ENCODE measurements around the gene CEP19. TPM values are rescaled to one million over a fixed set of nuclear protein-coding genes. Genes with fewer than 3 reads are reported as not detected.

The CEP19 gene
- total and polyA plus RNA-seq, 2 of the 4 experiments (the other 2 are of a cell fraction), result 1.1 to 1.4 TPM

- intact Hi-C loops (cut with micrococcal nuclease), result no loop called here
- H3K18ac ChIP-seq (ENCODE audit: low read depth, low read length), result no peak overlapping the region
- H3K9me3 ChIP-seq (ENCODE audit: control insufficient read depth, insufficient read depth, low read length), result no peaks in the 10 kb centered on the region
- H3K56ac ChIP-seq (ENCODE audit: extremely low read depth, insufficient read depth, low read length), result no peak overlapping the region
- CTCF ChIA-PET, result interaction anchor here (1.2 kb wide), 1 partner anchor 82 kb away, joined by 3 read pairs; no protein-coding TSS in a partner anchor
- no peak overlapping the region for H2AFZ ChIP-seq (replicated peaks; ENCODE audit: low read length, poor library complexity)
- no peak overlapping the region for H2BK20ac ChIP-seq (ENCODE audit: low read depth, low read length)
- no peak overlapping the region for H2BK120ac ChIP-seq (ENCODE audit: low read depth, low read length)
- TF ChIP-seq RFX5 (IDR thresholded peaks at IDR 0.05; ENCODE audit: low read depth, low read length) (no peak), MAFK (IDR thresholded peaks at IDR 0.05; ENCODE audit: low read depth, low read length) (no peak), MAZ (IDR thresholded peaks at IDR 0.05; ENCODE audit: borderline replicate concordance, low read depth, low read length) (no peak), POLR2A (IDR thresholded peaks at IDR 0.05; ENCODE audit: low read depth, low read length) (no peak), USF2 (IDR thresholded peaks at IDR 0.05; ENCODE audit: low read depth, low read length) (no peak), CHD1 (IDR thresholded peaks at IDR 0.05; ENCODE audit: low read depth, low read length) (no peak), RAD21 (IDR thresholded peaks at IDR 0.05; ENCODE audit: low read length) (no peak), RCOR1 (IDR thresholded peaks at IDR 0.05; ENCODE audit: insufficient replicate concordance, low read length) (no peak), NFE2L2 (IDR thresholded peaks at IDR 0.05; ENCODE audit: low read depth, low read length) (no peak), SMC3 (IDR thresholded peaks at IDR 0.05; ENCODE audit: low read depth, low read length) (no peak), FOS (IDR thresholded peaks at IDR 0.05; ENCODE audit: low read depth, low read length) (no peak), CEBPB (IDR thresholded peaks at IDR 0.05; ENCODE audit: low read depth, low read length) (no peak), ELK1 (IDR thresholded peaks at IDR 0.05; ENCODE audit: borderline replicate concordance, low read depth, low read length) (no peak), MXI1 (IDR thresholded peaks at IDR 0.05; ENCODE audit: borderline replicate concordance, low read depth, low read length) (no peak)
- no peak overlapping the region for H3K9ac ChIP-seq (ENCODE audit: low read depth, low read length)
- H4K20me1 ChIP-seq (ENCODE audit: insufficient read depth, low read length), result no peaks in the 10 kb centered on the region
- 85% methylated on average over 4 of the region's 8 CpGs; no CpG with 5 or more reads in 1 of the 2 experiments for WGBS, 2 experiments (ENCODE audit: extremely low coverage in 2 of 2, insufficient read length in 1 of 2)
- H2AK5ac ChIP-seq (ENCODE audit: low read depth, low read length), result no peak overlapping the region
- ATAC-seq (ENCODE audit: low read depth) (no peak), DNase-seq (no peak)
- H4K8ac ChIP-seq (ENCODE audit: low read depth in 2 of 2, low read length in 2 of 2), result no peak overlapping the region
- H4K91ac ChIP-seq (ENCODE audit: insufficient read depth, low read depth, low read length), result no peak overlapping the region
- no peak overlapping the region for H4K5ac ChIP-seq (ENCODE audit: low read depth, low read length)
- no peak overlapping the region for H3K27ac ChIP-seq (ENCODE audit: insufficient read depth, low read length)
- H2AK9ac ChIP-seq (replicated peaks; ENCODE audit: low read depth, low read length, poor library complexity), result no peak overlapping the region
- POLR2A ChIA-PET (ENCODE audit: unreplicated experiment), result no interaction called here
- H3K4me1 ChIP-seq (ENCODE audit: control insufficient read depth, insufficient read depth, low read length), result peaks cover 5% of the 10 kb centered on the region; the same call in 1 of the 2 replicates
- no peak overlapping the region for H3K23ac ChIP-seq (ENCODE audit: low read depth, low read length)
- no TSS peak for BruUV-seq (replicated peaks)
- H3K9me1 ChIP-seq (ENCODE audit: insufficient read depth, low read length), result no peaks in the 10 kb centered on the region; the same call in 1 of the 2 replicates
- H3K36me3 ChIP-seq (ENCODE audit: control insufficient read depth, insufficient read depth, low read length), result no peaks in the 10 kb centered on the region
- dilution Hi-C loops (cut with HindIII; ENCODE audit: low sequenced_read_pairs, unreplicated experiment), result no loop called here
- H2BK5ac ChIP-seq (ENCODE audit: low read depth, low read length, poor library complexity, severe bottlenecking), result no peak overlapping the region
- no peak overlapping the region for H3K4me3 ChIP-seq (ENCODE audit: insufficient read depth, low read depth, low read length)
- H2BK15ac ChIP-seq (ENCODE audit: low read depth, low read length), result no peak overlapping the region
- H3K79me1 ChIP-seq (ENCODE audit: low read depth in 1 of 2, low read length in 2 of 2), result no peaks in the 10 kb centered on the region
- H3K27me3 ChIP-seq (ENCODE audit: control insufficient read depth, insufficient read depth, low read length), result peaks cover 7% of the 10 kb centered on the region
- H3K14ac ChIP-seq (replicated peaks; ENCODE audit: low read depth, low read length), result no peak overlapping the region
- no peak overlapping the region for H3K4ac ChIP-seq (ENCODE audit: low read depth, low read length)
- H3K4me2 ChIP-seq (ENCODE audit: low read depth, low read length), result no peak overlapping the region
- in situ Hi-C loops (cut with MboI; ENCODE audit: low sequenced_read_pairs), result no loop called here
Observed at GRCh38 chr3:196691386-196691785, 20.7 kb downstream of the CEP19 start.

Data from IMR-90 (cell line).